Duodenal mucosa (tissue), 2 donors: Measurements from ENCODE around the gene TCN1.
"Not testable (repeated sequence)": the region's sequence is repeated elsewhere in the genome, so short reads cannot be mapped to it uniquely, and the experiment has no call there.

Experiments
- H3K27ac ChIP-seq: one replicate; pipeline ENCODE4 v1.7.0; 2013; ENCODE audit warnings: low read depth, low read length
- H3K27me3 ChIP-seq, 2 donors: one replicate each; pipeline ENCODE4 v1.7.0; 2013; ENCODE audit warnings: low read length in 2 of 2, control low read depth in 1 of 2; ENCODE audit not compliant: insufficient read depth in 2 of 2, control insufficient read depth in 1 of 2
- H3K36me3 ChIP-seq, 2 donors: one replicate each; pipeline ENCODE4 v1.7.0; 2013; ENCODE audit warnings: low read length in 2 of 2, control low read depth in 1 of 2; ENCODE audit not compliant: insufficient read depth in 2 of 2, control insufficient read depth in 1 of 2
- H3K4me1 ChIP-seq, 2 donors: one replicate each; pipeline ENCODE4 v1.7.0; 2013; ENCODE audit warnings: low read length in 2 of 2, control low read depth in 1 of 2; ENCODE audit not compliant: insufficient read depth in 2 of 2, control insufficient read depth in 1 of 2
- H3K4me3 ChIP-seq, 2 donors: one replicate each; pipeline ENCODE4 v1.7.0; 2013; ENCODE audit warnings: low read length in 2 of 2, low read depth in 1 of 2
- H3K9ac ChIP-seq, 2 donors: one replicate each; pipeline ENCODE4 v1.7.0; 2013; ENCODE audit warnings: low read length in 2 of 2, low read depth in 1 of 2
- H3K9me3 ChIP-seq, 2 donors: one replicate each; pipeline ENCODE4 v1.7.0; 2013; ENCODE audit warnings: low read length in 2 of 2, control low read depth in 1 of 2; ENCODE audit not compliant: control insufficient read depth in 1 of 2

The TCN1 gene

DNA sequence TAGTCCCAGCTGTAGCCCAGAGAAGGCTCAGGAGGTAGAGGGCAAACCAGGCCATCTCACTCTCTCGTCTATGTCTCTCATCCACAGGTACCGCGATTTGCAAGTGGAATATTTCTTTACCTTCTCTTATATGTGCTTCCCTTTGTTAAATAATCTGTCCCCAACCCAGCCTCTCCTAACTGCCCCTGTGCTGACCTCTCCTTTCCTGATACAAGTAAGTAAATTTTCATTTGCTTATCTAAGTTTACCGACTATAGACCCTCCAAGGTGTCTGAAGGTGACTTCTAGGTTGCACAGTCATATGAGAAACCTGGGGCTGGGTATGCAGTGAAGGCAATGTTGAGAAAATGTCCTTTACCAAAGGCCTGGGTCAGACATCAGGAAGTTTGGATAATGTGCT lies 20.9 kb downstream of the TCN1 start, which contains the start of gene CBLIF:
CBLIF (minus strand) TSS at position 101 of the 400 bp plus-strand sequence; CDS start at position 55, 46 bp downstream.
- H3K36me3 ChIP-seq = no peaks in the 10 kb centered on the region
- no peak within 1 kb of the TSS for H3K9ac ChIP-seq
- no peak within 1 kb of the TSS for H3K27ac ChIP-seq
- peaks cover 4 to 7% of the 10 kb centered on the region in 2 donors for H3K4me1 ChIP-seq
- H3K9me3 ChIP-seq = no peaks in the 10 kb centered on the region
- H3K27me3 ChIP-seq = no peaks in the 10 kb centered on the region
- H3K4me3 ChIP-seq = no peak within 1 kb of the TSS

DNA sequence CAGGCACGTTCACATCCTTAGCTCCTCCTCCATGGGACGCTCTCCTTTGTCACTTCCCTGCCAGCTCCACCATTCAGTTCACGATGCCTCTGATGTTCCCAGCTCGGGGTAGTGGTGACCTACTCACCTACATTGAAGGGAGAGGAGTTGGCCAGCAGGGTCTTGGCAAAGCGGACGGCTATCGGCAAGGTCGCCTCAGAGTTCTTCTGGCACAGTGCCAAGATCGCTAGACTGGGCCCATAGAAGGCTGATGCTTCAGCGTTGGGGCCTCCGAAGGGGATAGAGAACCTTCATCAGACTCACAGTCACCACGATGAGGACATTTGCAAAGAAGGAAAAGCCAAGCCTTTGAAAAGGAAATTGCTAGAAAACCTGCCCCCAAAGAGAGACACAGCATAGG lies 24.0 kb downstream of the TCN1 start:
- Histone ChIP-seq H3K36me3 (no peaks in the 10 kb centered on the region), H3K4me1 (no peaks in the 10 kb centered on the region), H3K27ac (no peak overlapping the region), H3K9ac (no peak overlapping the region), H3K27me3 (no peaks in the 10 kb centered on the region), H3K4me3 (no peak overlapping the region), H3K9me3 (no peaks in the 10 kb centered on the region)

DNA sequence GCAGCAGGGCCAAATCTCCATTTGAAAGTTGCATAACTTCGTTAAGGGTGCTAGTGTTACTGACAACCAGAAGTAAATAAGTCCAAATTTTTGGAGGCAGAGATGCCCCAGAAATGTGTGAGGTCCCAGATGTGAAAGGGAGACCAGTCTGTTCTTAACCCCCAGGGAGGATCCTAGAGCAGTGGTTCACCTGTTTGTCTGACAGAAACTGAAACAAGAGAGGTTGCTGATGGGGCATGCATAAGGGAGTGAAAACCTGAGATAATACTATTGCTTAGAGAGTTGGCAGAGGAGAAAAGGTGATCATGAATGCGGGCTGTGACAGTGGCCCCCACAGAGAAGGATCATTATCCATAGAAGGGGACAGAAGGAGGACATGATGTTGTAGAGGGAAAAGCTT lies 24.8 kb downstream of the TCN1 start:
- Histone ChIP-seq H3K9ac (no peak overlapping the region), H3K4me3 (no peak overlapping the region)

DNA sequence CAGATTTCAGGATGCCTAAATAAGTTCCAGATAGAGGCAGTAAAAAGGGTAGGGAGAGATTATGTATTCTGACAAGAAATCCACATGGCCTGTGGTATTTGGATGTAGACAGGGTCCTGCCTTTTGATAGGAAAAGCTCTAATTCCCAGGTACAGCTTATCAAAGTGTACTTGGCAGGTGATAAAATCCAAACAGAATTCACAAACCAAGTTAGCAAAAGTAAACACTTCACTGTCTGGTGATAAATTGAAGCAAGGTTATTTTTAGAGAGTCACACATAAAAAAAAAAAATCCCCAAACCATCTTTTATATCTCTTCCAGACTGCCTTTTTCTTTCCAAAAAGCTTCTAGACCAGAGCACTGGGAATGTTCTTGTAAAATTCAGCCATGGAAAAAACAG lies 26.7 kb downstream of the TCN1 start:
- Histone ChIP-seq H3K4me1 (no peaks in the 10 kb centered on the region), H3K27ac (no peak overlapping the region), H3K36me3 (no peaks in the 10 kb centered on the region), H3K9me3 (no peaks in the 10 kb centered on the region), H3K9ac (no peak overlapping the region), H3K27me3 (peaks cover 0 to 3% of the 10 kb centered on the region in 2 donors), H3K4me3 (no peak overlapping the region)

More for the DNA sequence above, 24.8 kb downstream of the TCN1 start:
- Histone ChIP-seq H3K36me3 (no peaks in the 10 kb centered on the region), H3K27me3 (peaks cover 0 to 3% of the 10 kb centered on the region in 2 donors), H3K4me1 (no peaks in the 10 kb centered on the region), H3K27ac (no peak overlapping the region), H3K9me3 (no peaks in the 10 kb centered on the region)

- H3K4me3 ChIP-seq = no peak overlapping the region
- H3K27me3 ChIP-seq = peaks cover 0 to 3% of the 10 kb centered on the region in 2 donors
- no peak overlapping the region for H3K27ac ChIP-seq
- no peaks in the 10 kb centered on the region for H3K36me3 ChIP-seq
- H3K9ac ChIP-seq = no peak overlapping the region
- no peaks in the 10 kb centered on the region for H3K9me3 ChIP-seq
- no peaks in the 10 kb centered on the region for H3K4me1 ChIP-seq
Measured at GRCh38 chr11:59833602-59834001, 32.7 kb downstream of the TCN1 start.

DNA sequence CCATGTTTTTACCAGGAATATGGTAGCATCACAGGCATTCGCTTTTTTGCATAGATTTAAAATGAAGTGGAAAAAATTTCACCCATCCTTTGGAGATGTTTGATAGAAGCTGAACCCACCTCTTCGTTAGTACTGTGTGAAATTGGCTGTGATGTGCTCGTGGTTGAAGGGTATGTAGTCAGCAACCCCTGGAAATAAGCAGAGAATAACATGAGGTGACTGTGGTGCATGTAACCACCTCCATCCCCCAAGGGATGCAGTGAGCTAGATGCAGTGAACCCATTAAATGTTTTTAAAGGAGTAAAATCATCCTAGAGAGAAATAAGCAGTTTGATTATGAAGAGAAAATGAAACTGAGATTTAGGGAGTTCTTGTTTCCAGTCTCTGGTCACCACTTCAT lies 36.9 kb downstream of the TCN1 start:
- no peaks in the 10 kb centered on the region for H3K36me3 ChIP-seq
- H3K9me3 ChIP-seq = no peaks in the 10 kb centered on the region
- no peak overlapping the region for H3K4me3 ChIP-seq
- no peak overlapping the region for H3K27ac ChIP-seq
- no peak overlapping the region for H3K9ac ChIP-seq
- no peaks in the 10 kb centered on the region for H3K4me1 ChIP-seq
- no peaks in the 10 kb centered on the region for H3K27me3 ChIP-seq

DNA sequence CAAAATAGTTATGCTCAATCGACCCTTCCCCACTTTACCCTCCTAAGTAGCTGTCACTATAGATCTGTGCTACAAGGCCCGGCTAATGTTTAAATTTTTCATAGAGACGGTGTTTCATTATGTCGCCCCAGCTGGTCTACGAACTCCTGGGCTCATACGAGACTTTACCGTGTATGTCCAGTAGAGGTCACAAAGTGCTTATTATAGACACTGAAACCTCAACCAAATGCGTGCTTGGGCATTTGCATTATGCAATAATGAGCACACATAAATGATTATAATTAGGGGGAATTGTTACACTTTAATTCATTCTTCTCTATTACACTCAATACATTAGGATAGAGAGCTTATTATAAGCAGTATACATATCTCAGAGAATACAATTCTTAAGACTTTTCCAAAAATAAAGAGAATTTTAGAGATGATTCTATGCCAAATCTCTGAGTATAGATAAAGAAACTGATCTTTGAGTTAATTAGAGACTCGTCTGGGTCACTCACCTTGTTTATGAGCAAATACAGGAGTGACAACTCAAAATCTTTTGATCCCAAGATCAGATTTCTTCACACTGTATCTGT lies 43.2 kb downstream of the TCN1 start:
- H3K4me3 ChIP-seq = no peak overlapping the region
- no peaks in the 10 kb centered on the region for H3K9me3 ChIP-seq
- H3K27ac ChIP-seq = no peak overlapping the region
- no peaks in the 10 kb centered on the region for H3K4me1 ChIP-seq
- no peaks in the 10 kb centered on the region for H3K27me3 ChIP-seq
- no peaks in the 10 kb centered on the region for H3K36me3 ChIP-seq
- H3K9ac ChIP-seq = no peak overlapping the region

DNA sequence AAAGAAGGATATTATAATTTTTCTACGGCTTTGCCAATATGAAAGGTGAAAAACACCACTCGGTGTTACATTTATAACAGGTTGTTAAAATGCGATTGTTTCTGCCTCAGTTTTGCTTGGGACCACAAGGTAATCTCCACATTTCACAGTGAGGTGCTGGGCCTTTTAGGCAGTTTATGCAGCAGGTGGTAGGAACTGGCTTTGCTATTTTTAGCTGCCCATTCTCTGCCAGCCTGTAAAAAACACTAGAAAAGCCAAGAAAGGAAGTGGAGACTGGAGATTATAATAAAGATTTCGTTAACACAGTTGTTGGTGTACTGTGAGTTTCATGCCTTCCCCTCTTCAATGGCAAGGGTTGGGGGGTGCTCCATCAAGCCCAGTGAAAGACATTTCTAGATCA lies 47.7 kb downstream of the TCN1 start:
- Histone ChIP-seq H3K27ac (no peak overlapping the region), H3K9ac (no peak overlapping the region), H3K9me3 (no peaks in the 10 kb centered on the region), H3K27me3 (no peaks in the 10 kb centered on the region), H3K4me3 (no peak overlapping the region), H3K4me1 (no peaks in the 10 kb centered on the region), H3K36me3 (no peaks in the 10 kb centered on the region)

GRCh38 chr11:59816434-59816833 lies 49.9 kb downstream of the TCN1 start:
- not testable (repeated sequence) for H3K9me3 ChIP-seq, H3K27ac ChIP-seq, H3K36me3 ChIP-seq, H3K9ac ChIP-seq, H3K4me1 ChIP-seq, H3K4me3 ChIP-seq, H3K27me3 ChIP-seq

DNA sequence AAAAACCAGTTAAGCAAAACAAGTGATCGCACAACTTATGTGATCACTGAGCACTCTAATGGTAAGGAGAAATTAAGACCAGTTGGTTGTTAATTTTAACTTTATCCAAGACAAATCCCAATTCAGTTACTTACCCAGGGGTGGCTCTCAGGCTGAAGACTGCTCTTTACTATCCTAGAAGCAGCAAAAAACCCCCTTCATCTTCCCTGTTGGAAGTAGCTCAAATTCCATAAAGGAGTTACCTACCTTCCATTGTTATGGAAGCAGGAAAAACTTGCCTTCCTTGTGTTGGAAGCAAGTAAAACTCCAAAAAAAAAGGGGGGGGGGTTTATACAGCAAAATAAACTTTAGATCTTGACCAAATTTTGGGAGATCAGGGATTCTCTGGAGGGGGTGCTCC lies 50.5 kb downstream of the TCN1 start:
- Histone ChIP-seq H3K36me3 (no peaks in the 10 kb centered on the region), H3K9ac (no peak overlapping the region), H3K27me3 (no peaks in the 10 kb centered on the region), H3K4me3 (no peak overlapping the region), H3K27ac (no peak overlapping the region), H3K4me1 (peaks cover 0 to 4% of the 10 kb centered on the region in 2 donors), H3K9me3 (no peaks in the 10 kb centered on the region)

- Histone ChIP-seq H3K9ac (no peak overlapping the region), H3K27ac (no peak overlapping the region), H3K4me3 (no peak overlapping the region), H3K9me3 (no peaks in the 10 kb centered on the region), H3K27me3 (no peaks in the 10 kb centered on the region), H3K4me1 (peaks cover 5% of the 10 kb centered on the region in 2 donors), H3K36me3 (no peaks in the 10 kb centered on the region)
Measured at GRCh38 chr11:59814021-59814420, 52.3 kb downstream of the TCN1 start.
